ENCODE measurements around the gene PCDHGB7. TPM values are rescaled to one million over a fixed set of nuclear protein-coding genes. Genes with fewer than 3 reads are reported as not detected.
"Not testable (repeated sequence)": the region's sequence is repeated elsewhere in the genome, so short reads cannot be mapped to it uniquely, and the experiment has no call there.

PCDHGB7 gene
- polyA plus RNA-seq, 6 donors from 2014 or later, result not detected

GRCh38 chr5:141387557-141388311 is 29.7 kb upstream of the PCDHGB7 start, which contains the start of gene PCDHGB4:
TSS of gene PCDHGB4 (plus strand) at chr5:141387698. CDS start at chr5:141387885, 187 bp downstream.
- not testable (repeated sequence) for H3K27ac Mint-ChIP-seq; H3K4me1 Mint-ChIP-seq; ATAC-seq (ENCODE audit: low read depth in 2 of 2); DNase-seq
- H3K27me3 Mint-ChIP-seq, result peaks cover 65 to 79% (median 79%) of the 10 kb centered on the region in 3 donors
- H3K36me3 Mint-ChIP-seq, result peaks cover 20 to 27% of the 10 kb centered on the region in 2 donors
- H3K9me3 Mint-ChIP-seq, result peaks cover 4 to 82% (median 43%) of the 10 kb centered on the region in 7 donors
- H3K4me3 Mint-ChIP-seq, result peak within 1 kb of the TSS in 7 of 8 donors; percentile 29 to 77 (median 51)

DNA sequence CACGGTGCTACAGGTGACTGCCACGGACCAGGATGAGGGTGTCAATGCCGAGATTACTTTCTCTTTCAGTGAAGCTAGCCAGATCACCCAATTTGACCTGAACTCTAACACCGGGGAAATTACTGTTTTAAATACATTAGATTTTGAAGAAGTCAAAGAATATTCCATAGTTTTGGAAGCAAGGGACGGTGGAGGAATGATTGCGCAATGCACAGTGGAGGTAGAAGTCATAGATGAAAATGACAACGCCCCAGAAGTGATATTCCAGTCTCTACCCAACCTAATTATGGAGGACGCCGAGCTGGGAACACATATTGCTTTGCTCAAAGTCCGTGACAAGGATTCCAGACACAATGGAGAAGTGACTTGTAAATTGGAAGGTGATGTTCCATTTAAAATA is 28.8 kb upstream of the PCDHGB7 start:
- H3K4me3 Mint-ChIP-seq, result peak overlapping the region in 2 of 8 donors; percentile 16 to 74
- peaks cover 23 to 26% of the 10 kb centered on the region in 2 donors for H3K36me3 Mint-ChIP-seq
- peaks cover 4 to 82% (median 43%) of the 10 kb centered on the region in 7 donors for H3K9me3 Mint-ChIP-seq
- ATAC-seq (ENCODE audit: low read depth in 2 of 2), result no peak
- no peak for DNase-seq
- H3K27ac Mint-ChIP-seq, result peak overlapping the region in 1 of 6 donors; percentile 53
- peaks cover 67 to 79% (median 74%) of the 10 kb centered on the region in 3 donors for H3K27me3 Mint-ChIP-seq
- H3K4me1 Mint-ChIP-seq, result peaks cover 0 to 4% (median 0%) of the 10 kb centered on the region in 3 donors

GRCh38 chr5:141389153-141390042 is 28.1 kb upstream of the PCDHGB7 start:
- H3K4me1 Mint-ChIP-seq, result peaks cover 0 to 4% (median 0%) of the 10 kb centered on the region in 3 donors

DNA sequence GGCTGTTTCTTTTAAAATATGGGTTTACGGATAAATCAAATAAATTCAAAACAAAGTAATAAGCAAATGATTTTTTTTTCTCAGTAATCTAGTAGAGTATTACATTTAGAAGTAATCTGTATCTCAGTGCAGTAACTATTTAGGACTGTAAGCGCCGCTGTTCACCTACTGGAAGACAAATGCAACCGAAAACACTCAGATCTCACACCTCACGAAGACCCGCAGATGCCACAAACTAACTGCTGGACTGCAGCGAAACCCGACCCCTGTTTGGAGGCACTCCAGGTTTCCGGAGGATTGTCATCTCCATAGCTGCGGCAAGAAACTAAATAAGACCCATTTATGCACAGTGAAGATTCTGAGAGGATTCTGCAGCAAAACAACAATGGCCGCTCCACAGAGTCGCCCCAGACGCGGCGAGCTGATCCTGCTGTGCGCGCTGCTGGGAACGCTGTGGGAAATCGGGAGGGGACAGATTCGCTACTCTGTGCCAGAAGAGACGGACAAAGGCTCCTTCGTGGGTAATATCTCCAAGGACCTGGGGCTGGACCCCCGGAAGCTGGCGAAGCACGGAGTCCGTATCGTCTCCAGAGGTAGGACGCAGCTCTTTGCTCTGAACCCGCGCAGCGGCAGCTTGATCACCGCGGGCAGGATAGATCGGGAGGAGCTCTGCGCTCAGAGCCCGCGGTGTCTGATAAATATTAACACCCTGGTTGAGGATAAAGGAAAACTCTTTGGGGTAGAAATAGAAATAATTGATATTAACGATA is 24.9 kb upstream of the PCDHGB7 start, which contains the start of gene PCDHGA8:
Gene PCDHGA8 (plus strand): TSS at position 205 of the 770 bp plus-strand sequence. CDS start 181 bp downstream, at position 386.
- no peak for DNase-seq
- peaks cover 24 to 31% of the 10 kb centered on the region in 2 donors for H3K36me3 Mint-ChIP-seq
- H3K4me3 Mint-ChIP-seq, result peak within 1 kb of the TSS in 3 of 8 donors; percentile 12 to 41 (median 21)
- H3K27ac Mint-ChIP-seq, result peak within 1 kb of the TSS in 4 of 6 donors; percentile 47 to 81 (median 74)
- peaks cover 56 to 77% (median 60%) of the 10 kb centered on the region in 3 donors for H3K27me3 Mint-ChIP-seq
- no peak for ATAC-seq (ENCODE audit: low read depth in 2 of 2)
- peaks cover 4 to 70% (median 38%) of the 10 kb centered on the region in 7 donors for H3K9me3 Mint-ChIP-seq
- H3K4me1 Mint-ChIP-seq, result peaks cover 0 to 4% (median 0%) of the 10 kb centered on the region in 3 donors

More at GRCh38 chr5:141389153-141390042, 28.1 kb upstream of the PCDHGB7 start:
- H3K9me3 Mint-ChIP-seq, result peaks cover 4 to 82% (median 43%) of the 10 kb centered on the region in 7 donors
- peak overlapping the region in 2 of 6 donors; percentile 53 to 75 for H3K27ac Mint-ChIP-seq
- H3K4me3 Mint-ChIP-seq, result peak overlapping the region in 2 of 8 donors; percentile 2 to 42
- no peak for ATAC-seq (ENCODE audit: low read depth in 2 of 2)
- no peak for DNase-seq
- peaks cover 30% of the 10 kb centered on the region in 2 donors for H3K36me3 Mint-ChIP-seq
- peaks cover 66 to 79% (median 74%) of the 10 kb centered on the region in 3 donors for H3K27me3 Mint-ChIP-seq

- Mint-ChIP-seq H3K36me3 (peaks cover 24 to 30% of the 10 kb centered on the region in 2 donors), H3K27me3 (peaks cover 55 to 75% (median 57%) of the 10 kb centered on the region in 3 donors), H3K9me3 (peaks cover 4 to 70% (median 37%) of the 10 kb centered on the region in 7 donors), H3K4me3 (peak overlapping the region in 1 of 8 donors; percentile 12), H3K4me1 (peaks cover 0 to 4% (median 0%) of the 10 kb centered on the region in 3 donors), H3K27ac (peak overlapping the region in 2 of 6 donors; percentile 47 to 79)
- ATAC-seq (ENCODE audit: low read depth in 2 of 2) (no peak), DNase-seq (no peak)
Measured at GRCh38 chr5:141393267-141393666, 24.2 kb upstream of the PCDHGB7 start.

DNA sequence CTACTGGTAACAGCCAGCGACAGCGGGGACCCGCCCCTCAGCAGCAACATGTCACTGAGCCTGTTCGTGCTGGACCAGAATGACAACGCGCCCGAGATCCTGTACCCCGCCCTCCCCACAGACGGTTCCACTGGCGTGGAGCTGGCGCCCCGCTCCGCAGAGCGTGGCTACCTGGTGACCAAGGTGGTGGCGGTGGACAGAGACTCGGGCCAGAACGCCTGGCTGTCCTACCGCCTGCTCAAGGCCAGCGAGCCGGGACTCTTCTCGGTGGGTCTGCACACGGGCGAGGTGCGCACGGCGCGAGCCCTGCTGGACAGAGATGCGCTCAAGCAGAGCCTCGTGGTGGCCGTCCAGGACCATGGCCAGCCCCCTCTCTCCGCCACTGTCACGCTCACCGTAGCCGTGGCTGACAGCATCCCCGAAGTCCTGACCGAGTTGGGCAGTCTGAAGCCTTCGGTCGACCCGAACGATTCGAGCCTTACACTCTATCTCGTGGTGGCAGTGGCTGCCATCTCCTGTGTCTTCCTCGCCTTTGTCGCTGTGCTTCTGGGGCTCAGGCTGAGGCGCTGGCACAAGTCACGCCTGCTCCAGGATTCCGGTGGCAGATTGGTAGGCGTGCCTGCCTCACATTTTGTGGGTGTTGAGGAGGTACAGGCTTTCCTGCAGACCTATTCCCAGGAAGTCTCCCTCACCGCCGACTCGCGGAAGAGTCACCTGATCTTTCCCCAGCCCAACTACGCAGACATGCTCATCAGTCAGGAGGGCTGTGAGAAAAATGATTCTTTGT is 22.9 kb upstream of the PCDHGB7 start:
- not testable (repeated sequence) for H3K4me1 Mint-ChIP-seq; DNase-seq; ATAC-seq (ENCODE audit: low read depth in 2 of 2)
- H3K27me3 Mint-ChIP-seq, result peaks cover 52 to 75% (median 55%) of the 10 kb centered on the region in 3 donors
- peaks cover 4 to 71% (median 38%) of the 10 kb centered on the region in 7 donors for H3K9me3 Mint-ChIP-seq
- peaks cover 16 to 21% of the 10 kb centered on the region in 2 donors for H3K36me3 Mint-ChIP-seq
- H3K4me3 Mint-ChIP-seq, result peak overlapping the region in 1 of 8 donors; percentile 16
- H3K27ac Mint-ChIP-seq, result peak overlapping the region in 2 of 6 donors; percentile 24 to 79

DNA sequence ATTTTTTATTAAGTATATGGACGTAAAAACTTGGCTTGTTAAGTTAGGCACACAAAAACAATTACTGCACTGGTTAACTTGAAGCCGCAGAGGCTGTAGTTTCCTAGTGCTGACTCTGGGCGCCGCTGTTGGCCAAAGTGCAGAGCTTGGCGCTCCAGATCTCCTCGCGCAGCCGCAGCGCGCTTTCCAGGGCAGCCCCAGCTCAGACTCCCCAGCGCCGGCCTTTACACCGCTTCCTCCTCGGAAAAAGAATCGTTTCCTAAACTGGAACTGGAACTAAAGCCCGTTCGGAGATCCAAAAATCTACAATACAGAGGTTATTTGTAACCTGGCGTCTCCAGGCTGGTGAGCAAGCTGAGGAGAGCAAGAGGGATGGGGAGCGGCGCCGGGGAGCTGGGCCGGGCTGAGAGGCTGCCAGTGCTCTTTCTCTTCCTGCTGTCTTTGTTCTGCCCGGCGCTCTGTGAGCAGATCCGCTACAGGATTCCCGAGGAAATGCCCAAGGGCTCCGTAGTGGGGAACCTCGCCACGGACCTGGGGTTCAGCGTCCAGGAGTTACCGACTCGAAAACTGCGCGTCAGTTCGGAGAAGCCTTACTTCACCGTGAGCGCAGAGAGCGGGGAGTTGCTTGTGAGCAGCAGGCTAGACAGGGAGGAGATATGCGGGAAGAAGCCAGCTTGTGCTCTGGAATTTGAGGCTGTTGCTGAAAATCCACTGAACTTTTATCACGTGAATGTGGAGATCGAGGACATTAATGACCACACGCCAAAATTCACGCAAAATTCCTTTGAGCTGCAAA is 19.5 kb upstream of the PCDHGB7 start, which contains the start of gene PCDHGB5:
Gene PCDHGB5 (plus strand): TSS at position 192 of the 796 bp plus-strand sequence. CDS start 181 bp downstream, at position 373.
- DNase-seq, H3K4me1 Mint-ChIP-seq: not testable (repeated sequence)
- Mint-ChIP-seq H3K27ac (peak within 1 kb of the TSS in 1 of 6 donors; percentile 63), H3K9me3 (peaks cover 4 to 60% (median 34%) of the 10 kb centered on the region in 7 donors), H3K4me3 (peak within 1 kb of the TSS; percentile 2 to 83 (median 42)), H3K27me3 (peaks cover 47 to 74% (median 52%) of the 10 kb centered on the region in 3 donors), H3K36me3 (peaks cover 12 to 19% of the 10 kb centered on the region in 2 donors)
- peak; percentile 58 to 61 for ATAC-seq (ENCODE audit: low read depth in 2 of 2)

DNA sequence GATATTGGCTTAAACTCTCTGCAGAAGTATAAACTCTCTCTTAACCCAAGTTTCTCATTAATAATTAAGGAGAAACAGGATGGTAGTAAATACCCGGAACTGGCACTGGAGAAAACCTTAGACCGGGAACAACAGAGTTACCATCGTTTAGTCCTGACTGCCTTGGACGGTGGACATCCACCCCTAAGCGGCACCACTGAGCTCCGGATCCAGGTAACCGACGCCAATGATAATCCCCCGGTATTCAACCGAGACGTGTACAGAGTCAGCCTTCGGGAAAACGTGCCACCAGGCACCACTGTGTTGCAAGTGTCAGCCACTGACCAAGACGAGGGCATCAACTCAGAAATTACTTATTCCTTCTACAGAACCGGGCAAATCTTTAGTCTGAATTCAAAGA is 18.9 kb upstream of the PCDHGB7 start:
- peaks cover 0 to 3% (median 0%) of the 10 kb centered on the region in 3 donors for H3K4me1 Mint-ChIP-seq
- H3K4me3 Mint-ChIP-seq, result peak overlapping the region in 1 of 8 donors; percentile 29
- H3K27me3 Mint-ChIP-seq, result peaks cover 50 to 74% (median 57%) of the 10 kb centered on the region in 3 donors
- peaks cover 4 to 61% (median 35%) of the 10 kb centered on the region in 7 donors for H3K9me3 Mint-ChIP-seq
- DNase-seq, result no peak
- no peak for ATAC-seq (ENCODE audit: low read depth in 2 of 2)
- peaks cover 9 to 25% of the 10 kb centered on the region in 2 donors for H3K36me3 Mint-ChIP-seq
- peak overlapping the region in 1 of 6 donors; percentile 63 for H3K27ac Mint-ChIP-seq

DNA sequence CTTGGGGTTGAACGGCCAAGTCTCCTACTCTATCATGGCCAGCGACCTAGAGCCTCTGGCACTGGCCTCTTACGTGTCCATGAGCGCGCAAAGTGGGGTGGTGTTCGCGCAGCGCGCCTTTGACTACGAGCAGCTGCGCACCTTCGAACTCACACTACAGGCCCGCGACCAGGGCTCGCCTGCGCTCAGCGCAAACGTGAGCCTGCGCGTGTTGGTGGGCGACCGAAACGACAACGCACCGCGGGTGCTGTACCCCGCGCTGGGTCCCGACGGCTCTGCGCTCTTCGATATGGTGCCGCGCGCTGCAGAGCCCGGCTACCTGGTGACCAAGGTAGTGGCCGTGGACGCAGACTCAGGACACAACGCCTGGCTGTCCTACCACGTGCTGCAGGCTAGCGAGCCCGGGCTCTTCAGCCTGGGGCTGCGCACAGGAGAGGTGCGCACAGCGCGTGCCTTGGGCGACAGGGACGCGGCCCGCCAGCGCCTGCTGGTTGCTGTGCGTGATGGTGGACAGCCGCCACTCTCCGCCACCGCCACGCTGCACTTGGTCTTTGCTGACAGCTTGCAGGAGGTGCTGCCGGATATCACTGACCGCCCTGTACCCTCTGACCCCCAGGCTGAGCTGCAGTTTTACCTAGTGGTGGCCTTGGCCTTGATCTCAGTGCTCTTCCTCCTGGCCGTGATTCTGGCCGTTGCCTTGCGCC is 17.8 kb upstream of the PCDHGB7 start:
- Mint-ChIP-seq H3K9me3 (peaks cover 4 to 56% (median 35%) of the 10 kb centered on the region in 7 donors), H3K4me3 (peak overlapping the region in 2 of 8 donors; percentile 20 to 30), H3K36me3 (peaks cover 4 to 27% of the 10 kb centered on the region in 2 donors), H3K4me1 (peaks cover 0 to 3% (median 0%) of the 10 kb centered on the region in 3 donors), H3K27ac (peak overlapping the region in 3 of 6 donors; percentile 58 to 92 (median 81)), H3K27me3 (peaks cover 52 to 76% (median 58%) of the 10 kb centered on the region in 3 donors)
- DNase-seq (no peak), ATAC-seq (ENCODE audit: low read depth in 2 of 2) (no peak)

- ATAC-seq (ENCODE audit: low read depth in 2 of 2) (no peak), DNase-seq (no peak)
- Mint-ChIP-seq H3K27me3 (peaks cover 57 to 78% (median 69%) of the 10 kb centered on the region in 3 donors), H3K36me3 (peaks cover 4 to 37% of the 10 kb centered on the region in 2 donors), H3K9me3 (peaks cover 4 to 61% (median 42%) of the 10 kb centered on the region in 7 donors), H3K4me3 (peak within 1 kb of the TSS; percentile 65 to 89 (median 78)), H3K4me1 (peaks cover 0 to 5% (median 3%) of the 10 kb centered on the region in 3 donors), H3K27ac (peak within 1 kb of the TSS in 2 of 6 donors; percentile 56 to 82)
Measured at GRCh38 chr5:141402553-141403243, 14.8 kb upstream of the PCDHGB7 start, which contains the start of gene PCDHGA9. TSS of gene PCDHGA9 (plus strand) at chr5:141402778. CDS start at chr5:141402953, 175 bp downstream.
